GM12878 (cell line): Measurements from ENCODE around the gene MYRF. TPM values are rescaled to one million over a fixed set of nuclear protein-coding genes. Genes with fewer than 3 reads are reported as not detected.

Source experiments
- ATAC-seq: fragments of 200-7000 bp; cut with Tn5 transposase; 3 replicates; pipeline ENCODE4 v1.9.1; 2020; ENCODE audit warnings: mild to moderate bottlenecking, moderate library complexity
- BruUV-seq: library from RNA; stranded (reverse); fragments of 400-500 nt; replicated peaks from 2 replicates; lab custom pipeline; 2021; lab: Mats Ljungman, UMichigan
- CTCF ChIA-PET: fragments of 300-600 bp; sonication (Branson Sonifier 250); formaldehyde crosslinking; extraction: SDS; loops from one replicate; lab custom pipeline; 2021; ENCODE audit warnings: inconsistent platforms; lab: Yijun Ruan, JAX
- POLR2A ChIA-PET: fragments of 350-600 bp; formaldehyde crosslinking; extraction: SDS; loops from one replicate; lab custom pipeline; 2021; ENCODE audit warnings: inconsistent platforms; lab: Charles Lee
- RAD21 ChIA-PET: fragments of 300-600 bp; sonication (Branson Sonifier 250); formaldehyde crosslinking; loops from one replicate; lab custom pipeline; 2023; ENCODE audit warnings: antibody characterized with exemption; ENCODE audit not compliant: unreplicated experiment; lab: Charles Lee
- SMC1A ChIA-PET: fragments of 300-600 bp; sonication (Branson Sonifier 250); formaldehyde crosslinking; loops from one replicate; lab custom pipeline; 2023; ENCODE audit not compliant: unreplicated experiment, uncharacterized antibody; lab: Charles Lee
- DNase-seq: peaks from one replicate; pipeline ENCODE4 v3.0.0-alpha.2; 2011; ENCODE audit warnings: low read depth, low spot score
- FAIRE-seq: peaks from 3 replicates; lab custom pipeline; 2011; peaks lifted over from hg19 to GRCh38; lab: Jason Lieb, UNC
- H2AFZ ChIP-seq: 2 replicates; pipeline ENCODE4 v1.6.0; 2011; ENCODE audit warnings: low read depth, low read length, control low read depth; ENCODE audit not compliant: control insufficient read depth
- H3K27ac ChIP-seq: 2 replicates; pipeline ENCODE4 v1.5.1; 2011; ENCODE audit warnings: control low read depth; ENCODE audit not compliant: control insufficient read depth, insufficient read depth
- H3K27me3 ChIP-seq, 2 experiments: replicated peaks in 1 of 2; 2 replicates each; pipeline versions ENCODE4 v1.6.0 to v1.6.1; 2011; ENCODE audit warnings: low read length in 1 of 2; ENCODE audit not compliant: control insufficient read depth in 2 of 2, insufficient read depth in 2 of 2
- H3K36me3 ChIP-seq, 2 experiments: 2 replicates each; pipeline ENCODE4 v1.5.1; 2011; ENCODE audit warnings: low read length in 1 of 2; ENCODE audit not compliant: control insufficient read depth in 2 of 2, insufficient read depth in 2 of 2
- H3K4me1 ChIP-seq: 2 replicates; pipeline ENCODE4 v1.6.1; 2011; ENCODE audit warnings: mild to moderate bottlenecking, low read length, moderate library complexity, mixed read lengths; ENCODE audit not compliant: control insufficient read depth, insufficient read depth
- H3K4me2 ChIP-seq: 2 replicates; pipeline ENCODE4 v1.6.0; 2011; ENCODE audit warnings: control low read depth; ENCODE audit not compliant: control insufficient read depth, insufficient read depth
- H3K4me3 ChIP-seq: fragments of 200-600 bp; sonication (generic); 2 replicates; pipeline ENCODE4 v1.5.1; 2016
- H3K79me2 ChIP-seq: 2 replicates; pipeline ENCODE4 v1.6.0; 2011; ENCODE audit warnings: low read length; ENCODE audit not compliant: control insufficient read depth, insufficient read depth
- H3K9ac ChIP-seq: 2 replicates; pipeline ENCODE4 v1.8.0; 2011; ENCODE audit warnings: low read length, control low read depth, mixed read lengths; ENCODE audit not compliant: control insufficient read depth, insufficient read depth
- H3K9me3 ChIP-seq: replicated peaks from 3 replicates; pipeline ENCODE4 v1.5.1; 2011; ENCODE audit warnings: mild to moderate bottlenecking, low read length; ENCODE audit not compliant: control insufficient read depth, insufficient read depth
- H4K20me1 ChIP-seq: 2 replicates; pipeline ENCODE4 v1.6.0; 2011; ENCODE audit not compliant: control insufficient read depth, insufficient read depth
- GATAD2B ChIP-seq: fragments of 450-650 bp; conservative IDR thresholded peaks from 2 replicates; pipeline ENCODE4 v1.6.1; 2017; ENCODE audit warnings: low read depth, mild to moderate bottlenecking, moderate library complexity
- IKZF1 ChIP-seq: fragments of 450-650 bp; conservative IDR thresholded peaks from 2 replicates; pipeline ENCODE4 v1.6.1; 2017; ENCODE audit warnings: antibody characterized with exemption, mild to moderate bottlenecking
- POLR2A ChIP-seq: IDR thresholded peaks from 2 replicates; pipeline ENCODE4 v1.6.1; 2011; ENCODE audit warnings: low read depth, mild to moderate bottlenecking, low read length
- SKIL ChIP-seq: fragments of 450-650 bp; IDR thresholded peaks from 2 replicates; pipeline ENCODE4 v1.6.1; 2017; ENCODE audit warnings: mild to moderate bottlenecking, low read depth, inconsistent platforms; ENCODE audit not compliant: poor library complexity, severe bottlenecking
- ZNF217 ChIP-seq: fragments of 450-650 bp; IDR thresholded peaks from 2 replicates; pipeline ENCODE4 v1.6.1; 2017; ENCODE audit warnings: antibody characterized with exemption, mild to moderate bottlenecking
- WGBS: methylation state at CpG from one replicate; pipeline ENCODE4 v1.1.6; 2016; ENCODE audit warnings: low lambda C conversion rate; ENCODE audit not compliant: insufficient replicate concordance, insufficient coverage; ENCODE audit errors: missing lambda C conversion rate; 5-methylcytosine and 5-hydroxymethylcytosine counted together
- in situ Hi-C: fragments of 300-500 bp; cut with MboI; formaldehyde crosslinking; loops from 9 replicates; pipeline ENCODE4 v1.14.3; 2018; ENCODE audit warnings: mixed read lengths
- intact Hi-C: fragments of 100-400 bp; cut with micrococcal nuclease; formaldehyde crosslinking; loops from one replicate; pipeline ENCODE4 v1.14.2; 2022; ENCODE audit not compliant: unreplicated experiment
- polyA plus RNA-seq, 11 experiments: library from polyadenylated mRNA; depleted of rRNA in 4 of 11; unstranded in 6 of 11; stranded (reverse) in 5 of 11; fragments of >200 nt; fragmentation: Nextera tagmentation in 4 of 11; fragmentation: Illumina TruSeq in 1 of 11; extraction: Ambion mirVana in 4 of 11; extraction: Trizol in 1 of 11; gene quantifications; 1 replicate in 1 of 11; 2 replicates in 10 of 11; pipeline versions ENCODE4 v1.2.1 to v1.2.3, GENCODE V29; 2011 to 2016; ENCODE audit warnings: inconsistent platforms in 2 of 11, missing spikeins in 2 of 11, low read depth in 1 of 11
- total RNA-seq, 4 experiments: library from RNA; depleted of rRNA in 3 of 4; stranded (reverse); fragments of >200 nt in 3 of 4; fragmentation: Illumina TruSeq in 1 of 4; extraction: Trizol in 1 of 4; gene quantifications; 2 replicates each; pipeline versions ENCODE4 v1.2.1 to v1.2.3, GENCODE V29; 2013 to 2021

The MYRF gene
- total and polyA plus RNA-seq, 10 of the 15 experiments (the other 5 are each of a cell fraction or from before 2014, with no cell fraction given) = 0.27 to 15.6 (median 0.89) TPM

GRCh38 chr11:61785837-61786402, 33.5 kb downstream of the MYRF start:
- intact Hi-C loops (no loop called here), in situ Hi-C loops (no loop called here)
- no TSS peak for BruUV-seq
- H3K27ac ChIP-seq = no peak overlapping the region
- WGBS = 37% methylated on average over 11 of the region's 11 CpGs
- RAD21 ChIA-PET = interaction anchor here (1.4 to 1.5 kb wide), 2 partner anchors 33 to 38 kb away, joined by 4 read pairs; no protein-coding TSS in a partner anchor
- DNase-seq (no peak), ATAC-seq (peak; percentile 76), FAIRE-seq (no peak)
- no peaks in the 10 kb centered on the region for H3K9me3 ChIP-seq
- no peak overlapping the region for H3K9ac ChIP-seq
- SMC1A ChIA-PET = interaction anchor here (1.2 to 8.3 kb wide), 4 partner anchors 11 to 37 kb away, joined by 3 to 91 read pairs (median 14); no protein-coding TSS in a partner anchor
- H3K4me2 ChIP-seq = no peak overlapping the region
- no peaks in the 10 kb centered on the region for H4K20me1 ChIP-seq
- CTCF ChIA-PET = interaction anchor here (0.9 to 10.5 kb wide), 8 partner anchors 11 to 296 kb away, joined by 3 to 200 read pairs (median 5); partner anchors contain the start of gene MYRF
- H2AFZ ChIP-seq = no peak overlapping the region
- no peaks in the 10 kb centered on the region; the same call in 1 of the 2 replicates for H3K4me1 ChIP-seq
- no peak overlapping the region for H3K4me3 ChIP-seq
- POLR2A ChIA-PET = no interaction called here
- H3K79me2 ChIP-seq = peaks cover 9% of the 10 kb centered on the region
- peak; percentile 38; the same call in 1 of the 2 replicates for TF ChIP-seq POLR2A
- TF ChIP-seq GATAD2B = no peak
- TF ChIP-seq SKIL = no peak
- no peak for TF ChIP-seq ZNF217
- TF ChIP-seq IKZF1 = peak; percentile 17; the same call in 1 of the 2 replicates
- no peaks in the 10 kb centered on the region for H3K27me3 ChIP-seq
- H3K36me3 ChIP-seq = peaks cover 20 to 24% of the 10 kb centered on the region in 2 experiments
